PC-3 (cell line): ENCODE measurements around the gene PRPF39. TPM values are rescaled to one million over a fixed set of nuclear protein-coding genes. Genes with fewer than 3 reads are reported as not detected.

ENCODE experiments used
- ATAC-seq: fragments of 200-7000 bp; cut with Tn5 transposase; 2 replicates; pipeline ENCODE4 v1.9.1; 2020; ENCODE audit warnings: mild to moderate bottlenecking, moderate library complexity
- BruUV-seq: library from RNA; stranded (reverse); fragments of 400-500 nt; replicated peaks from 2 replicates; lab custom pipeline; 2021; lab: Mats Ljungman, UMichigan
- CTCF ChIA-PET: fragments of 300-600 bp; sonication (Branson Sonifier 250); formaldehyde crosslinking; loops from one replicate; lab custom pipeline; 2022; ENCODE audit warnings: antibody characterized with exemption; lab: Charles Lee
- POLR2A ChIA-PET: fragments of 300-600 bp; sonication (Branson Sonifier 250); formaldehyde crosslinking; loops from one replicate; lab custom pipeline; 2022; ENCODE audit warnings: antibody characterized with exemption; ENCODE audit not compliant: unreplicated experiment; lab: Charles Lee
- DNase-seq: peaks from one replicate; pipeline ENCODE4 v3.0.0-alpha.2; 2015
- H2AFZ ChIP-seq: fragments of 300-600 bp; sonication (generic); 2 replicates; pipeline ENCODE4 v1.6.0; 2016; ENCODE audit warnings: antibody characterized with exemption, low read length
- H3F3A ChIP-seq: fragments of 300-600 bp; sonication (generic); one replicate; pipeline ENCODE4 v1.6.0; 2017; ENCODE audit warnings: antibody characterized with exemption, low read length, control low read depth, mild to moderate bottlenecking; ENCODE audit not compliant: unreplicated experiment
- H3K27ac ChIP-seq: fragments of 300-600 bp; sonication (generic); 2 replicates; pipeline ENCODE4 v1.5.1; 2016; ENCODE audit warnings: mild to moderate bottlenecking, low read length
- H3K27me3 ChIP-seq: fragments of 300-600 bp; sonication (generic); 2 replicates; pipeline ENCODE4 v1.6.1; 2016; ENCODE audit warnings: low read length, mixed read lengths
- H3K36me3 ChIP-seq: fragments of 300-600 bp; sonication (generic); 2 replicates; pipeline ENCODE4 v1.6.1; 2016; ENCODE audit warnings: low read depth, mixed run types, low read length, mixed read lengths
- H3K4me1 ChIP-seq: fragments of 300-600 bp; sonication (generic); 2 replicates; pipeline ENCODE4 v1.5.1; 2016; ENCODE audit warnings: low read length; ENCODE audit not compliant: insufficient read depth
- H3K4me2 ChIP-seq: fragments of 300-600 bp; sonication (generic); 2 replicates; pipeline ENCODE4 v1.6.0; 2016; ENCODE audit warnings: low read length
- H3K4me3 ChIP-seq: fragments of 300-600 bp; sonication (generic); 2 replicates; pipeline ENCODE4 v1.5.1; 2016; ENCODE audit warnings: mild to moderate bottlenecking, low read length, mixed read lengths
- H3K79me2 ChIP-seq: fragments of 300-600 bp; sonication (generic); 2 replicates; pipeline ENCODE4 v1.6.1; 2017; ENCODE audit warnings: low read length, mixed read lengths
- H3K9ac ChIP-seq: fragments of 300-600 bp; sonication (generic); 2 replicates; pipeline ENCODE4 v1.6.0; 2016; ENCODE audit warnings: mild to moderate bottlenecking, low read length
- H3K9me2 ChIP-seq: fragments of 300-600 bp; sonication (generic); replicated peaks from 2 replicates; pipeline ENCODE4 v1.6.1; 2016; ENCODE audit warnings: mixed run types, low read length, mixed read lengths
- H3K9me3 ChIP-seq: fragments of 300-600 bp; sonication (generic); 2 replicates; pipeline ENCODE4 v1.6.1; 2016; ENCODE audit warnings: low read length, mixed read lengths
- H4K20me1 ChIP-seq: fragments of 300-600 bp; sonication (generic); 2 replicates; pipeline ENCODE4 v1.6.1; 2016; ENCODE audit warnings: low read length, mixed read lengths
- EZH2 ChIP-seq: fragments of 300-600 bp; sonication (generic); IDR thresholded peaks from one replicate; pipeline ENCODE4 v1.6.1; 2017; ENCODE audit warnings: antibody characterized with exemption, mild to moderate bottlenecking, low read length; ENCODE audit not compliant: unreplicated experiment
- EZH2phosphoT487 ChIP-seq: fragments of 300-600 bp; sonication (generic); IDR thresholded peaks from 2 replicates; pipeline ENCODE4 v1.6.1; 2018; ENCODE audit warnings: mild to moderate bottlenecking, antibody characterized with exemption, low read length, borderline replicate concordance
- intact Hi-C: fragments of 100-400 bp; cut with micrococcal nuclease; formaldehyde crosslinking; loops from 2 replicates; pipeline ENCODE4 v1.9.0; 2023
- total RNA-seq: library from RNA; depleted of rRNA; stranded (reverse); fragments of >200 nt; gene quantifications from 2 replicates; pipeline ENCODE4 v1.2.3, GENCODE V29; 2014
- TF ChIP-seq, protein P1 (sequence below): fragments of 300-600 bp; sonication (generic); conservative IDR thresholded peaks from 2 replicates; pipeline ENCODE4 v1.5.1; 2017; ENCODE audit warnings: antibody characterized with exemption, low read depth, mild to moderate bottlenecking, low read length

Gene PRPF39
- total RNA-seq, 1 experiment from 2014 or later, result 19.2 TPM

DNA sequence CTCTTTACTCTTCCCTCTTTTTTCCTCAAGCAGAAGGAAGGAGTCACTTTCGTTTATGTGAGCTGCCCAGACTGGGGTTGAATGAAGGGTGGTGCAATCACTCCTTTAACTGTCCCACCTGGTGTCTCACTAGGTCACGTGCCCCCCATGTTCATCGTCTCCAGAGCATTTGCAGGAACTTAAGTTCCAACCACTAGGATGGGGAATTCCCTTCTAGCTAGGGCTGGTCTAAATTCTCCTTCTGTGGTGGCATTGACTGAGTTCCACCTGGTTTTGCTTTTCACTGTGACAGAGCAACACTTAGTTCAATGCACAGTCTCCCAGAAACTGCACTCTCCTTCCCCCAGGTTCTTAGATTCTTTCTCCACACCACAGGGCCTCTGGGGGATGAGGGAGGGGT is 61.3 kb downstream of the PRPF39 start:
- Histone ChIP-seq H3K4me1 (peaks cover 4% of the 10 kb centered on the region), H3K36me3 (peaks cover 6% of the 10 kb centered on the region; the same call in 1 of the 2 replicates), H3K9me3 (no peaks in the 10 kb centered on the region), H3K9me2 (no peaks in the 10 kb centered on the region), H4K20me1 (no peaks in the 10 kb centered on the region), H2AFZ (no peak overlapping the region), H3K4me3 (no peak overlapping the region), H3K4me2 (no peak overlapping the region), H3F3A (no peaks in the 10 kb centered on the region), H3K79me2 (peaks cover 24% of the 10 kb centered on the region), H3K27ac (no peak overlapping the region), H3K9ac (no peak overlapping the region), H3K27me3 (no peaks in the 10 kb centered on the region)
- intact Hi-C loops, result no loop called here
- ChIA-PET CTCF (no interaction called here), POLR2A (no interaction called here)
- no peak for DNase-seq
- BruUV-seq, result no TSS peak
- ATAC-seq, result no peak
- TF ChIP-seq EZH2phosphoT487 (no peak), EZH2 (no peak)
- TF ChIP-seq, protein P1, sequence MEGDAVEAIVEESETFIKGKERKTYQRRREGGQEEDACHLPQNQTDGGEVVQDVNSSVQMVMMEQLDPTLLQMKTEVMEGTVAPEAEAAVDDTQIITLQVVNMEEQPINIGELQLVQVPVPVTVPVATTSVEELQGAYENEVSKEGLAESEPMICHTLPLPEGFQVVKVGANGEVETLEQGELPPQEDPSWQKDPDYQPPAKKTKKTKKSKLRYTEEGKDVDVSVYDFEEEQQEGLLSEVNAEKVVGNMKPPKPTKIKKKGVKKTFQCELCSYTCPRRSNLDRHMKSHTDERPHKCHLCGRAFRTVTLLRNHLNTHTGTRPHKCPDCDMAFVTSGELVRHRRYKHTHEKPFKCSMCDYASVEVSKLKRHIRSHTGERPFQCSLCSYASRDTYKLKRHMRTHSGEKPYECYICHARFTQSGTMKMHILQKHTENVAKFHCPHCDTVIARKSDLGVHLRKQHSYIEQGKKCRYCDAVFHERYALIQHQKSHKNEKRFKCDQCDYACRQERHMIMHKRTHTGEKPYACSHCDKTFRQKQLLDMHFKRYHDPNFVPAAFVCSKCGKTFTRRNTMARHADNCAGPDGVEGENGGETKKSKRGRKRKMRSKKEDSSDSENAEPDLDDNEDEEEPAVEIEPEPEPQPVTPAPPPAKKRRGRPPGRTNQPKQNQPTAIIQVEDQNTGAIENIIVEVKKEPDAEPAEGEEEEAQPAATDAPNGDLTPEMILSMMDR, result no peak

- Histone ChIP-seq H3K9me2 (no peaks in the 10 kb centered on the region), H3K4me3 (no peak overlapping the region), H3K79me2 (peaks cover 5% of the 10 kb centered on the region; the same call in 1 of the 2 replicates), H3K4me2 (no peak overlapping the region), H4K20me1 (no peaks in the 10 kb centered on the region), H3K4me1 (no peaks in the 10 kb centered on the region), H3K36me3 (peaks cover 5% of the 10 kb centered on the region; the same call in 1 of the 2 replicates), H3K9me3 (no peaks in the 10 kb centered on the region), H2AFZ (no peak overlapping the region), H3K9ac (no peak overlapping the region), H3K27ac (no peak overlapping the region), H3F3A (no peaks in the 10 kb centered on the region), H3K27me3 (no peaks in the 10 kb centered on the region)
- intact Hi-C loops, result no loop called here
- POLR2A ChIA-PET, result no interaction called here
- ATAC-seq (no peak), DNase-seq (no peak)
- no TSS peak for BruUV-seq
- TF ChIP-seq EZH2 (no peak), EZH2phosphoT487 (no peak)
- TF ChIP-seq, protein P1, result no peak
- CTCF ChIA-PET, result no interaction called here
Measured at GRCh38 chr14:45149602-45150001, 65.7 kb downstream of the PRPF39 start.

- H4K20me1 ChIP-seq, result no peaks in the 10 kb centered on the region
- 0 out of 2 replicates have a peak, but pooled peaks cover 2% of the 10 kb centered on the region for H3K36me3 ChIP-seq
- intact Hi-C loops, result no loop called here
- H3K4me1 ChIP-seq, result no peaks in the 10 kb centered on the region
- ChIA-PET CTCF (no interaction called here), POLR2A (no interaction called here)
- no peaks in the 10 kb centered on the region for H3K9me3 ChIP-seq
- H2AFZ ChIP-seq, result no peak overlapping the region
- H3K27me3 ChIP-seq, result no peaks in the 10 kb centered on the region
- no peak overlapping the region for H3K4me2 ChIP-seq
- BruUV-seq, result no TSS peak
- no peak overlapping the region for H3K9ac ChIP-seq
- no peak for DNase-seq
- H3F3A ChIP-seq, result no peaks in the 10 kb centered on the region
- no peak overlapping the region for H3K27ac ChIP-seq
- ATAC-seq, result no peak
- H3K4me3 ChIP-seq, result no peak overlapping the region
- TF ChIP-seq EZH2 (no peak), EZH2phosphoT487 (no peak)
- TF ChIP-seq, protein P1, result no peak
- peaks cover 5% of the 10 kb centered on the region; the same call in 1 of the 2 replicates for H3K79me2 ChIP-seq
- no peaks in the 10 kb centered on the region for H3K9me2 ChIP-seq
Measured at GRCh38 chr14:45150386-45150890, 66.5 kb downstream of the PRPF39 start.
